Measurements from ENCODE around the gene PLA1A.
A peak's percentile ranks its signal among the peaks of the same experiment; 100 is the strongest.

Gene PLA1A

GRCh38 chr3:119643528-119643927 lies 45.8 kb downstream of the PLA1A start:
- peaks cover 3% of the 10 kb centered on the region for H3K27me3 Mint-ChIP-seq (ENCODE audit: low read depth)
- H3K9me3 Mint-ChIP-seq = no peaks in the 10 kb centered on the region
- TF ChIP-seq CTCF (IDR thresholded peaks at IDR 0.05; ENCODE audit: unreplicated experiment in 3 of 3) = no peak
- H3K4me3 Mint-ChIP-seq = no peak overlapping the region
- peak overlapping the region; percentile 22 to 62 (median 52) for H3K27ac Mint-ChIP-seq
- H3K4me1 Mint-ChIP-seq = peaks cover 48% of the 10 kb centered on the region
- H3K36me3 Mint-ChIP-seq (ENCODE audit: low read depth) = peaks cover 5% of the 10 kb centered on the region

GRCh38 chr3:119644481-119644880 lies 46.8 kb downstream of the PLA1A start:
- Mint-ChIP-seq H3K9me3 (no peaks in the 10 kb centered on the region), H3K4me1 (peaks cover 43% of the 10 kb centered on the region), H3K27me3 (ENCODE audit: low read depth) (peaks cover 3% of the 10 kb centered on the region), H3K27ac (no peak overlapping the region), H3K4me3 (no peak overlapping the region), H3K36me3 (ENCODE audit: low read depth) (peaks cover 5% of the 10 kb centered on the region)
- TF ChIP-seq CTCF (IDR thresholded peaks at IDR 0.05; ENCODE audit: unreplicated experiment in 3 of 3) = no peak

GRCh38 chr3:119645813-119646212 lies 48.1 kb downstream of the PLA1A start:
- peaks cover 54% of the 10 kb centered on the region for H3K4me1 Mint-ChIP-seq
- no peak for TF ChIP-seq CTCF (IDR thresholded peaks at IDR 0.05; ENCODE audit: unreplicated experiment in 3 of 3)
- H3K9me3 Mint-ChIP-seq = no peaks in the 10 kb centered on the region
- H3K36me3 Mint-ChIP-seq (ENCODE audit: low read depth) = peaks cover 5% of the 10 kb centered on the region
- no peak overlapping the region for H3K4me3 Mint-ChIP-seq
- H3K27ac Mint-ChIP-seq = peak overlapping the region in 2 of 3 experiments; percentile 26 to 79
- H3K27me3 Mint-ChIP-seq (ENCODE audit: low read depth) = peaks cover 3% of the 10 kb centered on the region

GRCh38 chr3:119647171-119647570 lies 49.5 kb downstream of the PLA1A start:
- TF ChIP-seq CTCF (IDR thresholded peaks at IDR 0.05; ENCODE audit: unreplicated experiment in 3 of 3) = no peak

GRCh38 chr3:119647843-119648575 lies 50.3 kb downstream of the PLA1A start:
- peak overlapping the region in 1 of 3 experiments; percentile 8 for H3K27ac Mint-ChIP-seq
- H3K36me3 Mint-ChIP-seq (ENCODE audit: low read depth) = no peaks in the 10 kb centered on the region
- H3K9me3 Mint-ChIP-seq = no peaks in the 10 kb centered on the region
- H3K4me3 Mint-ChIP-seq = no peak overlapping the region
- TF ChIP-seq CTCF (IDR thresholded peaks at IDR 0.05; ENCODE audit: unreplicated experiment in 3 of 3) = no peak
- peaks cover 3% of the 10 kb centered on the region for H3K27me3 Mint-ChIP-seq (ENCODE audit: low read depth)
- H3K4me1 Mint-ChIP-seq = peaks cover 63% of the 10 kb centered on the region

More at GRCh38 chr3:119647171-119647570, 49.5 kb downstream of the PLA1A start:
- no peak overlapping the region for H3K4me3 Mint-ChIP-seq
- no peaks in the 10 kb centered on the region for H3K36me3 Mint-ChIP-seq (ENCODE audit: low read depth)
- peaks cover 62% of the 10 kb centered on the region for H3K4me1 Mint-ChIP-seq
- H3K9me3 Mint-ChIP-seq = no peaks in the 10 kb centered on the region
- peak overlapping the region; percentile 8 to 33 (median 10) for H3K27ac Mint-ChIP-seq
- H3K27me3 Mint-ChIP-seq (ENCODE audit: low read depth) = peaks cover 3% of the 10 kb centered on the region

GRCh38 chr3:119649761-119650160 lies 52.1 kb downstream of the PLA1A start:
- no peak overlapping the region for H3K4me3 Mint-ChIP-seq
- no peak for TF ChIP-seq CTCF (IDR thresholded peaks at IDR 0.05; ENCODE audit: unreplicated experiment in 3 of 3)
- peaks cover 51% of the 10 kb centered on the region for H3K4me1 Mint-ChIP-seq
- H3K27me3 Mint-ChIP-seq (ENCODE audit: low read depth) = peaks cover 3% of the 10 kb centered on the region
- no peaks in the 10 kb centered on the region for H3K9me3 Mint-ChIP-seq
- no peaks in the 10 kb centered on the region for H3K36me3 Mint-ChIP-seq (ENCODE audit: low read depth)
- peak overlapping the region in 1 of 3 experiments; percentile 7 for H3K27ac Mint-ChIP-seq

Data from nephron (organoid).